Fibroblast of the conjunctiva (primary cell): ENCODE data around the gene HHATL.

ENCODE experiments used
- DNase-seq: peaks from one replicate; pipeline ENCODE4 v3.0.0-alpha.2; 2010; ENCODE audit warnings: low read depth

HHATL gene

DNA sequence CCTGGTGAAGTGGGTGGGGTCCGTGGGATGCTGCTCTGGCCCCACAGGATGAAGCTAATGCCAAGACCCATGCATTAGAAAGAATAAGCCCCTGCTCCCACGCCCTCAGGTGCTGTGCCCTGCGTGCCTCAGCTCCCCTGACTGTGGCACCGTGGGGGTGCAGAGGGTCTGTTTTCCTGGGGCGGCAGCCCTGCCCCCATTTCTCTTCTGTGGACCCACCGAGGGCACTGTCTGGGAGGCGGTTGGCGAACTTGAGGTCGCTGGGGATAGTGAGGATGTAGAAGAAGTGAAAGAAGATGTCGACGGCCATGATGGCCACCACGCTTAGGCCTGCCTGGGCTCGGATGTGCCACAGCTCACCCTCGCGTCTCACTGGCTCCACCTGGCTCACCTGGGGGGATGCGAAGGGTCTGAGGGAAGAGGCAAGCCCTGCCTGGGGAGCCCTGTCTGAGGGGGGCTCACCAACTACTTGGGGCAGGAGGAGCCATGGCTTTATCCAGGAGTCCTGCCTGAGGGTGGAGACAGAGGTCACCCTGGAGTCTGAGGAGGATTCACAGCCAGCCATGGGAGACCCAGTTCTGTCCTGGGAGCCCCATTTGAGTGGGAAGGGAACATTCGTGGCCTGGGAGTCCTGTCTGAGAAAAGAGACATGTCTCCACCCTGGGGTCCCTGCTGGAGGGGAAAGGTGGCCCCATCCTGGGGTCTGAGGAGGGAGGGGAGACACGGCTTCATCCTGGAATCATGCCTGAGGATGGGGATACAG, 5.1 kb downstream of the HHATL start:
- DNase-seq = no peak

DNA sequence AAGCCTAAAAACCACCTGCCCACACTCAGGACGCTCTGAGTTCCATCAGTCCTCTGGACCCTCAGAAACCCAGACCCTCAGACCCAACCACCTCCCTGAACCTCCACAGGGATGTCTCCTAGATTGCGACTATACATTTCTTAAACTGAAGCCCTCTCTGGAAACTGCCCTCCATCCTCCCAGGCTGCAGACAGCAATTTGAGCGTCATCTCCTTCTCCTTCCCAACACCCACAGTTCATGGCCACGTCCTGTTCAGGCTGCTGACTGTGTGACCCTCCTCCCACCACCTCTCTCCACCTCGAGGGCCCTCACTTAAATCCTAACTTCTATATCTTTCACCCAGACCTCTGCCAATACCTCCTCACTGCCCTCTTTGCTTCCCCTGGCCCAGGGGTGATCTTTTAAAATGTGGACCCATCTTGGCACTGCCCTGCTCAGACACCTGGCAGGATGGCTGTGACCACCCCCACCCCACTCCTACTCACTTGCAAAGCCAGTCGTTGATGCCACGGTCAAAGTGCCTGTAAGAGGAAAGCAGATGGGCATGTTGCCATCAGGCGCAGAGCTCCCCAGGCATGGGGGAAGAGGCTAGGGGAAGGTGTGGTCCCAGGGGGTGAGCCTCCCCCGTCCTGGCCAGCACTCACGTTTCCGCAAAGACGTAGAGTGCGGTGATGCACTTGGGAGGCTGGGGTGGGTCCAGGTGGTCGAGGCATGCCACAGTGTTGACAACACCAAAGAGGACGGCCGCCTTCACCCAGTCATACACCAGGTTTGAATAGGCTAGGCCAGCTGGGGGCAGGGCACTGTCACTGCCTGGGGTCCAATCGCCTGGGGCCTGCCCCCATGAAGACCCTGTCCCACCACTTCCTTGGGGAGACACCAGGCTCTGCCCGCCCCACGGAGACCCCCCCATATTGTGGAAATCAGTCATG, 6.0 kb downstream of the HHATL start:
- DNase-seq = no peak

DNA sequence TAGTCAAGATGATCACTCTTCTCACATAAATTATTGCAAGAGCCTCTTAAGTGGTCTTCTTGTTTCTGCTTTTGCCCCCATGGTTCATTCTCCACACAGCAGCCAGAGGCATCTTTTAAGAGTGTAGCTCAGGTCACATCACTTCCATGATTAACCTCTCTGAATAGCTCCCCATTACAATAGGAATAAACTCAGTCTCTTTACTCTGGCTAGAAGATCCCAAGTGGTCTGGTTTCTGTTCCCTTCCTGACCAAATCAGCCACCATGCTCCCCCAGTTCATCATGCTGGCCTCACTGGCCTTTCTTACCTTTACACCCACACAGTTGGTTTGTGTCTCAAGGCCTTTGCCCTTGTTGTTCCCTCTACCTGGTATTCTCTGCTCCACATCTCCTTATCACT, 8.2 kb downstream of the HHATL start:
- DNase-seq = no peak

DNA sequence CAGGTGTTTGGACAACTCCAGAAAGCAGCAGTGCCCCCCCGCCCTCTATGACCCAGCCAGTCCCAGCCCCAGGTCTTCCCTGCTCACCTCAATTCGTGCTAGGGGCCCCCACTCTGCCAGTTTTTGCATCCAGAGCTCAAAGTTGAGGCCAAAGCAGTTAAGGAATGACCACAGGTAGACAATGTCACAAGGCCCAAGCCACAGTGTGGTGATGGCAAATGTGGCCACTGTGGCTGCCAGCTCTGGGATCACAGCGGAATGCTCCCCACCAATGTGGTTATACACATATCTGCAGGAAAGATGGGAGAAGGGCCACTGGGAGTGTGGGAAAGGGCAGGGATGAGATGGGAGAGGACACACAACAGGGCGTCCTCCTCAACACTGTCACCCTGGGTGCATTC, 9.1 kb downstream of the HHATL start:
- no peak for DNase-seq

DNA sequence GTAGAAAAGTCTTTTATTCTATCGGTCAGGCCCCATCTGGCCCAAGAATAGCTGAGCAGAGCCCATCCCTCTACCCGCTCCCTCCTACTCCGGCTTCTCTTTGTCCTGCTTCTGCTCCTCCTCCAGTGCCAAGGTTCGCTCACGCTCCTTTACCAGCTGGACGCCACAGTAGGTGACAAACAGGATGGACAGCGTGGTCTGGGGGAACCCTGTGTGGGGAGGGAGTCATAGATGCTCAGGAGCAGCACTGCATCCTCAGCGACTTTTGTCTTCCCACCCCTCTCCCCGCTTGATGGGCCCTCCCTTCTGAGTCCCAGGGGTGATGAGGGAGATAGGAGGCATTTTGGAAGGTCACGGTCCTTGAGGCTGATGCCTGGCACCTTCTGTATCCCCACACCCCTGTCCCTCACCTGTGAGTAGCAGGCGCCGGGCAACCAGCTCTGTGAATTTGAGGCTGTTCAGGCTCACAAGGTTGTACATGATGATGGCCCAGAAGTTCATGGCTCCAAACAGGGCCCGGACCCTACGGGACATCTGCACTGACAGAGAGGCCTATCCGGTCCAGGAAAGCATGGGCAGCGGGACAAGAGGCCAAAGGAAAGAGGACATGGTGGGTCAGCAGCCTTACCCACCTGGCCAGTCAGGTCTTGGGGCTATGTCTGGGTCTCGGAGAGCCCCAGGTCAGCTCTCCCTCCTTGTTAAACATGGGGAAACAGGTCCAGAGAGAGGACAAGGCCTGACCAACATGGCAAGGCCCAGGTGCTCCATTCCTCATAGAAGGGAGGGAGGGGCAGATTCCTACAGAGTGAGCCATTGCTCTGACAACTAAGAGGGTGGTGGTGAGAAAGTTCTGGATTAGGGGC, 9.7 kb downstream of the HHATL start:
- DNase-seq = no peak

GRCh38 chr3:42691816-42692666, 10.6 kb downstream of the HHATL start:
- DNase-seq = no peak

DNA sequence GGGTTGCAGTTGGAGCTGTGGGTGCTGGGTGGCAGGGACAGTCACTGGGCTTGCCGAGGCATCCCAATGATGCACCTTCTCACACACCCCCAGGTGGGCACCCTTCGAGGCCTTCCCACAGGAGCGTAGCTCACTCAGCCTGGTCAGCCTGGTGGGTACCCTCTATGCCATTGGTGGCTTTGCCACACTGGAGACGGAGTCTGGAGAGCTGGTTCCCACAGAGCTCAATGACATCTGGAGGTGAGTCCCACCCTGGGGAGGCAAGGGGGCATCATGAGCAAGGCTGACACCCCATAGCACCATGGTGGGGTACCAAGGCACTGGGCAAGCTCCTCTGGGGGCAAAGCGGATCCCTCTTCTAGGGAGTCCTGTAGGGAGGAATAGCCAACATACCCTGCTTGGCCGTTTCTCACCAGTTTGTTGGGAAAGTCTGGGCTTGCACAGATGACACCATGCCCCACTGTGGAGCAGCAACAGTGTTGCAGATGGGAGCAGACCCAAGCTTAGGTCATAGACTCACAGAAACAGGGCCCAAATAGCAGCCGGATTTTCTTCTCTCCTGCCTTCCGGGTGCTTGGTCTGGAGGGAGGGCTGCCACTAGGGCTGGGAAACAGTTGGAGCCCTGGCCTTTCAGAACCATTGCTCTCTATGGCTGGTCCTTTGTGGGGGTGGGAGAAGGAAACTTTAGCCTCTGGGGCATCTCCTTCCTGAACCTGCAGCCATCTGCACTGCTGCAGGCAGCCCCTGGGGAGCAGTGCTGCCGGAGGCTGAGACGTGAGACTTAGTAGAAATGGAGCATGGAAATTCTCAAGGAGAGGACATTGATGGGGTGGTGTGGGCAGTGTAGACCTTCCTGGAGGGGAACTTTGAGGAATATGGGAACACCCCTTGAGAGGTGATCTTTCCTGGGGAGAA, 11.6 kb downstream of the HHATL start:
- DNase-seq = no peak

DNA sequence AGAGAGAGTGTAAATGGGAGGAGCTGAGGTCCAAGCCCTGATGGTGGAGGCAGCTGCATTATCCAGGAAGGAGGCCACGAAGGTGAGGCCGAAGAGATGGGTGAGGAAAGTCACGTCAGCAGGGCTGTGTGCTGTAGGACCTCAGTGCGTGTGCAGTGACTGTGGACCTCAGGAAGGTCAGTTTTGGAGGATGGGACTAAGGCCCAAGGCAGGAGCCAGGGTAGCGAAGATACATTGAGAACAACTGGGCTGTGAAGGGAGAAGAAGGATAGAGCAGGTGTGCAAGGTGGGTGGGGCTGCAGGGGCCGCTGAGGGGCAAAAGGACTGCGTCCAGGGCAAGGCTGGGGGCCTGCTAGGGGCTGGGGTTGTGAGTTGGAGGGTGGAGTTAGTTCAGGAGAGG, 12.4 kb downstream of the HHATL start:
- DNase-seq = no peak

- no peak for DNase-seq
Observed at GRCh38 chr3:42689421-42690014, 13.1 kb downstream of the HHATL start.

GRCh38 chr3:42688487-42689420, 13.8 kb downstream of the HHATL start:
- no peak for DNase-seq

- no peak for DNase-seq
Observed at GRCh38 chr3:42688016-42688415, 14.6 kb downstream of the HHATL start.

DNA sequence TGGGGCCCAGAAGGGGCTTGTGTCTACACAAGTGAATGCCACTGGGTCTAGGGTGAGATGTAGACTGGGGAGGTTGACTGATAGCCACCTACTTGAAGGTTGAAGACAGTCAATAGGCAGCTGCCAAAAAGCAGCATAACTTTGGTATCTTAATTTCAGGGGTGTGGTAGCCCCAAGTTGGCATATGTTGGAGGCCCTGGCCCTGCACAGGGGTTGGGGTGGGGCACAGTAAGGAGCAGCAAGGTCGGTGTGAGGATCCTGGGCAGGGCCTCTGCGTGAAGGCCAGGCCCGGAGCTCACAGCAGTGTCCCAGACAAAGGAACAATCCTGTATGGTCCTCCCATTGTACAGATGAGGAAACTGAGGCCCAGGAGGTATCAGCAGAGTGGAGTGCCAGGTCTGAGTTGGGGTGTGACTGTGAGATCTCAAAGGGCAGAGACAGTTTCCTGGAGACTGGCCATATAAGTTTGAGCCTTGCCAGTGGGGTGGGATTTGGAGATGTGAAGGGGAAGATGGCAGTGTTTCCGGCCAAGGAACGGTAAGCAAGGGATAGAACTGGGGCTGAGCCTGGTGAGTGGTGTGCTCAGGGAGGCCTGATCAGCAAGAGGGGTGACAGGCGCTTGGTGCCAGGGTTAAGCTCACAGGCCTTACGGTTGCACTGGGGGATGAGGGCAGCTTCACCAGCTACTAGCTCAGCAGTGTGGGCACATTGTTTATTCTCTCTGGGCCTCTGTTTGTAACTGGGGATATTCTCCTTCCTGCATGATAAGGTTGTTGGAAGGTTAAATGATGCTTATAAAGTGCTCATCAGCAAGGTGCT, 15.6 kb downstream of the HHATL start:
- DNase-seq = no peak

DNA sequence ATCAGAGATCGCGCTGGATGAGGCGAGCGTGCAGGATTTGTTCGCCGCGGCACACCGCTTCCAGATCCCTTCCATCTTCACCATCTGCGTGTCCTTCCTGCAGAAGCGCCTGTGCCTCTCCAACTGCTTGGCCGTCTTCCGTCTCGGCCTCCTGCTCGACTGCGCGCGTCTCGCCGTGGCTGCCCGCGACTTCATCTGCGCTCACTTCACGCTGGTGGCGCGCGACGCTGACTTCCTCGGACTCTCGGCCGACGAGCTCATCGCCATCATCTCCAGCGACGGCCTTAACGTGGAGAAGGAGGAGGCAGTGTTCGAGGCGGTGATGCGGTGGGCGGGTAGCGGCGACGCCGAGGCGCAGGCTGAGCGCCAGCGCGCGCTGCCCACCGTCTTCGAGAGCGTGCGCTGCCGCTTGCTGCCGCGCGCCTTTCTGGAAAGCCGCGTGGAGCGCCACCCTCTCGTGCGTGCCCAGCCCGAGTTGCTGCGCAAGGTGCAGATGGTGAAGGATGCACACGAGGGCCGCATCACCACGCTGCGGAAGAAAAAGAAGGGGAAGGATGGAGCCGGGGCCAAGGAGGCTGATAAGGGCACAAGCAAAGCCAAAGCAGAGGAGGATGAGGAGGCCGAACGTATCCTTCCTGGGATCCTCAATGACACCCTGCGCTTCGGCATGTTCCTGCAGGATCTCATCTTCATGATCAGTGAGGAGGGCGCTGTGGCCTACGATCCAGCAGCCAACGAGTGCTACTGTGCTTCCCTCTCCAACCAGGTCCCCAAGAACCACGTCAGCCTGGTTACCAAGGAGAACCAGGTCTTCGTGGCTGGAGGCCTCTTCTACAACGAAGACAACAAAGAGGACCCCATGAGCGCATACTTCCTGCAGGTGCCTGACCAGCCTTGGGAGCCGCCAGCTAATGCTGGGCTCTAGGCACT, 16.4 kb downstream of the HHATL start:
- DNase-seq = no peak

DNA sequence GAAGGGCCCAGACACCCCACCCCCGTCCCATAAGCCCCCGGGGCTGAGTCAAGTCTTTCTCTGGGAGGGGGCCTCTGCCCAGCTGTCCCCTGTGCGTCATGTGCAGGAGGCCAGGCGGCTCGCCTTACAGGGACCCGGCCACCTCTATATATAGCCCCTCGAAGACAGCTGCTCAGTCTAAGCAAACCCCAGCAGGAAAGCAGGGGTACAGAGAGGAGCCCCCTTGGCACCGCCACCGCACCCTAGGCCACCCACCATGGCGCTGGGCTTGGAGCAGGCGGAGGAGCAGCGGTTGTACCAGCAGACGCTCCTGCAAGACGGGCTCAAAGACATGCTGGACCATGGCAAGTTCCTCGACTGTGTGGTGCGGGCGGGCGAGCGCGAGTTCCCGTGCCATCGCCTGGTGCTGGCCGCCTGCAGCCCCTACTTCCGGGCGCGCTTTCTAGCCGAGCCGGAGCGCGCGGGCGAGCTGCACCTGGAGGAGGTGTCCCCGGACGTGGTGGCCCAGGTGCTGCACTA, 17.2 kb downstream of the HHATL start, which contains the start of gene KLHL40:
Gene KLHL40 (plus strand): TSS at position 175 of the 519 bp plus-strand sequence. CDS start 82 bp downstream, at position 257.
- no peak for DNase-seq

DNA sequence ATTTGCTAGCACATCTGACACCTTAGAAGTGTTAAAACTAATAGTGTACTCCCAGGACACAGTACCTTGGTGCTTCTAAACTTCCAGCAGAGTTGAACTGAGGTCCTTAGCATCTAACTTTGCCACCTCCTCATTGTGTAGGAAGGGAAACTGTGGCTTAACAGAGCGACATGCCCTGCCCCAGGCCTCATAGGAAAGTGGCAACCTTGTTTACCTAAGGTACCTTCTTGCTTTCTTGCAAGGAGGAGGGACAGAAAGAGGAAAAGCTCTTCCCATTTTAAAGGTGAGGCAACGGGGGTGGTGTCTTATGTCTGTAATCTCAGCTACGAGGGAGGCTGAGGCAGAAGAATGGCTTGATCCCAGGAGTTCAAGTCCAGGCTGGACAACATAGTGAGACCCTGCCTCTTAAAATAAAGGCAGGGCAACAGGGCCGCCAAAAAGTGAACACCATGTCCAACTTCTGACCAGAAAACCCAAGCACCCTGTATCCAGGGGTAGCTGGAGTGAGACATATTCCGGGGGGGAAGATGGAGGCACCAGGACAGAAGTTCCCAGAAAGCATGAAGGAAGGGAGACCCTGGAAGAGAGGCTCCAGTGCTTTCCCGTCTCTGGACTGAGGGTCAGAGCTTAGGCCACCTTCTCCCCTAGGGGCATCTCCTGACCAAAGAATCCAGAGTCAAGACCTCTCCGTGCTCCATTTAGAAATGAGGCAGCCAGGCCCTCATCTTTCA, 17.8 kb downstream of the HHATL start:
- no peak for DNase-seq
